SH-SY5Y (cell line): ENCODE data around the gene FRMD8.

Experiments
- GATA2 ChIP-seq: IDR thresholded peaks from 2 replicates; pipeline ENCODE4 v1.6.1; 2011; ENCODE audit warnings: mild to moderate bottlenecking, low read depth, low read length
- GATA3 ChIP-seq: IDR thresholded peaks from 2 replicates; pipeline ENCODE4 v1.6.1; 2011; ENCODE audit warnings: low read depth, mild to moderate bottlenecking, low read length, moderate library complexity

DNA sequence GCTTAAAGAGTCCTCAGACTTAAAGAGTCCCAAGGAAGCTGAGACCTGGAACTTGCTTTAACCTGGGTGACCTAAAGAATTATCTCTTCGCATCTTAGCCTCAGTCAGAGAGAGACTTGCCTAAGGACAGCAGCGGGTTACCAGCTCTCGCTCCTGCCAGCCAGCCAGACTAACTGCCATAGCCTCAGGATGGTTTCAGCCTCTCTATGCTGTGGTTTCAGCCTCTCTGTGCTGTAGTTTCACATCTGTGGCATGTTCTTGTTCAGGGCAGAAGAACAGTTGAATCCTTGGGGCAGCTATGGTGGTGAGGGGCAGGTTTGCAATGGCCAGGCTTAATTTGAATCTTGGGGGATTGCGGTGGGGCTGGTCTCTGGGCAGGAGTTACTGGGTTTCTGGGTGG, 2.3 kb downstream of the FRMD8 start:
- TF ChIP-seq GATA2 (no peak), GATA3 (no peak)
